K562 (cell line): ENCODE measurements around the gene OR7G3. TPM values are rescaled to one million over a fixed set of nuclear protein-coding genes. Genes with fewer than 3 reads are reported as not detected.

Experiments used
- AFF1 ChIP-seq, 2 experiments: fragments of 450-650 bp; IDR thresholded peaks; 2 replicates each; pipeline ENCODE4 v1.6.1; 2018; ENCODE audit warnings: mild to moderate bottlenecking in 2 of 2, low read depth in 1 of 2; ENCODE audit not compliant: partially characterized antibody in 2 of 2
- CHAMP1 ChIP-seq: fragments of 450-650 bp; IDR thresholded peaks from 2 replicates; pipeline ENCODE4 v1.6.1; 2016; ENCODE audit warnings: mild to moderate bottlenecking
- CREM ChIP-seq: IDR thresholded peaks from 2 replicates; pipeline ENCODE4 v1.6.1; 2014; ENCODE audit warnings: antibody characterized with exemption, low read depth
- ETV1 ChIP-seq: fragments of 450-650 bp; conservative IDR thresholded peaks from 2 replicates; pipeline ENCODE4 v1.6.1; 2016; ENCODE audit warnings: missing genetic modification characterization, control low read depth, low read depth, missing compliant biosample characterization
- ETV5 ChIP-seq: sonication (generic); formaldehyde crosslinking; IDR thresholded peaks from 2 replicates; pipeline ENCODE4 v1.4.0; 2020; ENCODE audit warnings: low read depth, mild to moderate bottlenecking, missing genetic modification reagents
- FOS ChIP-seq: IDR thresholded peaks from 3 replicates; pipeline ENCODE4 v1.6.1; 2011; ENCODE audit not compliant: insufficient read length; ENCODE audit errors: extremely low read depth
- KAT8 ChIP-seq: fragments of 450-650 bp; IDR thresholded peaks from 2 replicates; pipeline ENCODE4 v1.6.1; 2016; ENCODE audit warnings: low read depth, mild to moderate bottlenecking
- MCM2 ChIP-seq: fragments of 450-650 bp; IDR thresholded peaks from 2 replicates; pipeline ENCODE4 v1.6.1; 2017; ENCODE audit warnings: low read depth, mild to moderate bottlenecking
- MYC ChIP-seq, 2 experiments: fragments of 250-450 bp in 1 of 2; sonication (Bioruptor Pico) in 1 of 2; IDR thresholded peaks; 2 replicates each; pipeline versions ENCODE4 v1.5.1 to v1.6.1; 2012 to 2021; ENCODE audit warnings: low read depth in 2 of 2, borderline replicate concordance in 1 of 2, improper control_type of control experiment in 1 of 2, low read length in 1 of 2, mild to moderate bottlenecking in 1 of 2, moderate library complexity in 1 of 2
- NR2C2 ChIP-seq, 2 experiments: fragments of 200-800 bp in 1 of 2; sonication (Bioruptor generic) in 1 of 2; sonication (generic) in 1 of 2; formaldehyde crosslinking in 1 of 2; IDR thresholded peaks; 2 replicates each; pipeline versions ENCODE4 v1.6.1 to v1.8.0; 2016 to 2022; ENCODE audit warnings: mild to moderate bottlenecking in 1 of 2, missing compliant biosample characterization in 1 of 2, missing genetic modification characterization in 1 of 2, missing genetic modification reagents in 1 of 2
- SRF ChIP-seq, 2 experiments: fragments of 250-450, 450-650 bp in 1 of 2; sonication (Bioruptor Pico) in 1 of 2; sonication (generic) in 1 of 2; formaldehyde crosslinking; IDR thresholded peaks; 2 replicates each; pipeline versions ENCODE4 v1.5.0 to v1.5.1; 2020 to 2022; ENCODE audit warnings: mild to moderate bottlenecking in 1 of 2, missing genetic modification reagents in 1 of 2
- ZBTB12 ChIP-seq: fragments of 250-450 bp; sonication (Bioruptor Pico); IDR thresholded peaks from 2 replicates; pipeline ENCODE4 v1.4.0; 2020
- ZNF197 ChIP-seq: fragments of 200-800 bp; sonication (Bioruptor generic); IDR thresholded peaks from 2 replicates; pipeline ENCODE4 v1.6.1; 2016; ENCODE audit warnings: low read depth, missing genetic modification characterization, missing compliant biosample characterization
- ZNF212 ChIP-seq: fragments of 450-650 bp; formaldehyde crosslinking; IDR thresholded peaks from 2 replicates; pipeline ENCODE4 v1.4.0; 2020; ENCODE audit warnings: mild to moderate bottlenecking
- ZNF280A ChIP-seq: fragments of 450-650 bp; IDR thresholded peaks from 2 replicates; pipeline ENCODE4 v1.6.1; 2018; ENCODE audit warnings: mild to moderate bottlenecking, low read depth; ENCODE audit not compliant: partially characterized antibody
- ZNF707 ChIP-seq: fragments of 250-450 bp; sonication (Bioruptor Pico); conservative IDR thresholded peaks from 2 replicates; pipeline ENCODE4 v1.8.0; 2022; ENCODE audit warnings: inconsistent platforms, mild to moderate bottlenecking, moderate library complexity
- polyA plus RNA-seq, 8 experiments: library from polyadenylated mRNA; depleted of rRNA in 4 of 8; stranded (reverse) in 5 of 8; unstranded in 3 of 8; fragments of >200 nt; fragmentation: Nextera tagmentation in 2 of 8; fragmentation: Illumina TruSeq in 1 of 8; extraction: Ambion mirVana in 2 of 8; extraction: Trizol in 1 of 8; gene quantifications; 2 replicates each; pipeline versions ENCODE4 v1.2.1 to v1.2.3, GENCODE V29; 2011 to 2014; ENCODE audit warnings: inconsistent platforms in 1 of 8, missing spikeins in 1 of 8
- total RNA-seq, 7 experiments: library from RNA; depleted of rRNA in 6 of 7; stranded (reverse); fragments of >200 nt in 6 of 7; fragmentation: Illumina TruSeq in 2 of 7; extraction: Trizol in 2 of 7; gene quantifications; 2 replicates each; pipeline versions ENCODE4 v1.2.1 to v1.2.3, GENCODE V29; 2011 to 2021; ENCODE audit warnings: low replicate concordance in 1 of 7

The OR7G3 gene
- total and polyA plus RNA-seq, 9 of the 15 experiments (the other 6 are each of a cell fraction or from before 2014, with no cell fraction given), result not detected

GRCh38 chr19:9140159-9140874, 13.6 kb upstream of the OR7G3 start, which contains the start of gene ZNF317 (continued):
- TF ChIP-seq ZBTB12 (CRISPR knock-in tag), result 0 out of 2 replicates have a peak, but pooled peaks have one; percentile 35
- peak; percentile 69 for TF ChIP-seq ETV5
- 0 out of 2 replicates have a peak, but pooled peaks have one; percentile 7 for TF ChIP-seq CHAMP1
- TF ChIP-seq MYC (IDR thresholded peaks at IDR 0.05; ENCODE audit: low read depth, low read length), result peak; percentile 95
- peak; percentile 80; the same call in 1 of the 2 replicates for TF ChIP-seq MYC (CRISPR knock-in tag; IDR thresholded peaks at IDR 0.05; ENCODE audit: borderline replicate concordance, low read depth)
- TF ChIP-seq NR2C2 (CRISPR knock-in tag; IDR thresholded peaks at IDR 0.05), result peak; percentile 41; the same call in 1 of the 2 replicates
- TF ChIP-seq NR2C2 (tag; IDR thresholded peaks at IDR 0.05), result peak; percentile 94
- TF ChIP-seq ETV1, result 0 out of 2 replicates have a peak, but pooled peaks have one; percentile 42
- 0 out of 2 replicates have a peak, but pooled peaks have one; percentile 54 for TF ChIP-seq KAT8
- no peak for TF ChIP-seq SRF (CRISPR knock-in tag; IDR thresholded peaks at IDR 0.05)
- TF ChIP-seq ZNF280A, result no peak
- 0 out of 2 replicates have a peak, but pooled peaks have one; percentile 57 for TF ChIP-seq ZNF212 (CRISPR knock-in tag)
- peak in 1 of 2 experiments; percentile 82 for TF ChIP-seq AFF1 (IDR thresholded peaks at IDR 0.05; ENCODE audit: low read depth in 1 of 2, partially characterized antibody in 2 of 2)
- no peak for TF ChIP-seq MCM2
- 0 out of 2 replicates have a peak, but pooled peaks have one; percentile 39 for TF ChIP-seq ZNF197 (CRISPR knock-in tag)
- TF ChIP-seq FOS, result no peak
- no peak for TF ChIP-seq ZNF707 (CRISPR knock-in tag)
- TF ChIP-seq CREM, result peak; percentile 82
